Measurements from ENCODE around the gene PICK1. TPM values are rescaled to one million over a fixed set of nuclear protein-coding genes. Genes with fewer than 3 reads are reported as not detected.
"Not testable (repeated sequence)": the region's sequence is repeated elsewhere in the genome, so short reads cannot be mapped to it uniquely, and the experiment has no call there.

The PICK1 gene
- total RNA-seq, 1 experiment from 2014 or later = 6.5 TPM

GRCh38 chr22:38074181-38075104 is 17.2 kb downstream of the PICK1 start:
- DNase-seq (ENCODE audit: low read depth) = no peak

GRCh38 chr22:38075105-38075825 is 18.1 kb downstream of the PICK1 start:
- no peak for DNase-seq (ENCODE audit: low read depth)

GRCh38 chr22:38075961-38076360 is 18.8 kb downstream of the PICK1 start:
- DNase-seq (ENCODE audit: low read depth) = no peak

- DNase-seq (ENCODE audit: low read depth) = no peak
Observed at GRCh38 chr22:38077096-38077495, 19.9 kb downstream of the PICK1 start.

GRCh38 chr22:38077595-38077994 is 20.4 kb downstream of the PICK1 start:
- no peak for DNase-seq (ENCODE audit: low read depth)

- no peak for DNase-seq (ENCODE audit: low read depth)
Observed at GRCh38 chr22:38078046-38078840, 21.0 kb downstream of the PICK1 start.

- DNase-seq (ENCODE audit: low read depth) = not testable (repeated sequence)
Observed at GRCh38 chr22:38079208-38079607, 22.0 kb downstream of the PICK1 start.

- no peak for DNase-seq (ENCODE audit: low read depth)
Observed at GRCh38 chr22:38079804-38080203, 22.6 kb downstream of the PICK1 start.

- no peak for DNase-seq (ENCODE audit: low read depth)
Observed at GRCh38 chr22:38080474-38080849, 23.3 kb downstream of the PICK1 start.

GRCh38 chr22:38080850-38081635 is 23.8 kb downstream of the PICK1 start:
- DNase-seq (ENCODE audit: low read depth) = no peak

GRCh38 chr22:38081636-38081940 is 24.4 kb downstream of the PICK1 start:
- DNase-seq (ENCODE audit: low read depth) = no peak

- no peak for DNase-seq (ENCODE audit: low read depth)
Observed at GRCh38 chr22:38081941-38082828, 25.0 kb downstream of the PICK1 start.

GRCh38 chr22:38082986-38083710 is 25.9 kb downstream of the PICK1 start:
- DNase-seq (ENCODE audit: low read depth) = no peak

GRCh38 chr22:38083931-38084631 is 26.9 kb downstream of the PICK1 start, which contains the start of gene SLC16A8:
TSS of gene SLC16A8 (minus strand) at chr22:38084184. CDS start at chr22:38082873, 1,311 bp downstream.
- DNase-seq (ENCODE audit: low read depth) = no peak

GRCh38 chr22:38085056-38085455 is 27.9 kb downstream of the PICK1 start:
- DNase-seq (ENCODE audit: low read depth) = no peak

- no peak for DNase-seq (ENCODE audit: low read depth)
Observed at GRCh38 chr22:38085501-38085900, 28.3 kb downstream of the PICK1 start.

- no peak for DNase-seq (ENCODE audit: low read depth)
Observed at GRCh38 chr22:38086001-38086845, 29.0 kb downstream of the PICK1 start.

GRCh38 chr22:38086942-38087341 is 29.7 kb downstream of the PICK1 start:
- DNase-seq (ENCODE audit: low read depth) = no peak

Measured in RPMI7951 (cell line).